ENCODE data around the gene KLK7.
"Not testable (repeated sequence)": the region's sequence is repeated elsewhere in the genome, so short reads cannot be mapped to it uniquely, and the experiment has no call there.

Gene KLK7

DNA sequence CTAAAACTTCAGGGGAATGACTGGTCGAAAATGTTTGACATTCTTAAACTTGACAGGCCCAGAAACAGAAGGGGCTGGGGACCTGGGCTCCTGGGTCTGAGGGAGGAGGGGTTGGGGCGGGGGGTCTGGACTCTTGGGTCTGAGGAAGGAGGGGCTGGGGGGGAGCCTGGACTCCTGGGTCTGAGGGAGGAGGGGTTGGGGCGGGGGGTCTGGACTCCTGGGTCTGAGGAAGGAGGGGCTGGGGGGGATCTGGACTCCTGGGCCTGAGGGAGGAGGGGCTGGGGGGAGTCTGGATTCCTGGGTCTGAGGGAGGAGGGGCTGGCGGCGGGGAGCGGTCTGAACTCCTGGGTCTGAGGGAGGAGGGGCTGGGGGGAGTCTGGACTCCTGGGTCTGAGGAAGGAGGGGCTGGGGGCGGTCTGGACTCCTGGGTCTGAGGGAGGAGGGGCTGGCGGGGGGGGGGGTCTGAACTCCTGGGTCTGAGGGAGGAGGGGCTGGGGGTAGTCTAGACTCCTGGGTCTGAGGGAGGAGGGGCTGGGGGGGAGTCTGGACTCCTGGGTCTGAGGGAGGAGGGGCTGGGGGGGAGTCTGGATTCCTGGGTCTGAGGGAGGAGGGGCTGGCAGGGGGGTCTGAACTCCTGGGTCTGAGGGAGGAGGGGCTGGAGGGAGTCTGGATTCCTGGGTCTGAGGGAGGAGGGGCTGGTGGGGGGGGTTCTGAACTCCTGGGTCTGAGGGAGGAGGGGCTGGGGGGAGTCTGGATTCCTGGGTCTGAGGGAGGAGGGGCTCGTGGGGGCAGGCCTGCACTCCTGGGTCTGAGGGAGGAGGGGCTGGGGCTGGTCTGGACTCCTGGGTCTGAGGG is 8.8 kb downstream of the KLK7 start:
- DNase-seq: no peak

DNA sequence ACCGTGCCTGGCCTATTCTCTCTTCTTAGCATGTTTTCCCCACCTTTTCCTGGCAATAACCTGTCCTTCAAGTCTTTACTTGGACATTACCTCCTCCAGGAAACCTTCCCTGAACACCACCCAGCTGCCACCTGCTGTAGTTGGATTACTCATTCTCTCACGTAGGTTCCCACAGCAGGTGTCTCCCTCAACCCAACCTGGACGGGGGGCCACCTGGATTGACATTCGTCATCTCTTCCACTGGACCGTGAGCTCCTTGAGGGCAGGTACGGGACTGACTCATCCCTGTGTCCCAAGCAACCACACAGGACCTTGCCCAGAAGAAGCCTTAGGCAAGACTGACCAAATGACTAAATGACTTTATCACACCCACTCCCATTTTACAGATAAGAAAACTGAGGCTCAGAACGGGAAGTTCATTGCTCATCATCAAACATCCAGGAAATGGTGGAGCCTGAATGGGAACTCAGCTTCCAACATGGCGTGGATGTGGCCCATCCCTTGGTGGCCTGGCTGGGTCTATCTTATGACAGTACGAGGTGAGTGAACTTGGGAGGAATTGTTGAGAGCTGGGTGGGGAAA is 10.8 kb downstream of the KLK7 start:
- DNase-seq: no peak

DNA sequence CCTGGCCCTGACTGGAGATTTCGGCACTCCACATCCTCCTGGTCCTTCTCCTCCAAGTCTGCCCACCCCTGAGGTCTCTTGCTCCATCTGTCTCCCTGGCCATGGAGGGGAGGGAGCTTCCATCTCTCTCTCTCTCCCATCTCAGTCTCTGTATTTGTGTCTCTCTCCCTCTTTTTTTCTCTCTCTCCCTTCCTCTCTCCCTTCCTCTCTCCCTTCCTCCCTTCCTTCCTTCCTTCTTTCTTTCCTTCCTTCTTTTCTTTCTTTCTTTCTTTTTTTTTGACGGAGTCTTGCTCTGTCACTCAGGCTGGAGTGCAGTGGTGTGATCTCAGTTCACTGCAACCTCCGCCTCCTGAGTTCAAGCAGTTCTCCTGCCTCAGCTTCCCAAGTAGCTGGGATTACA is 13.9 kb downstream of the KLK7 start:
- not testable (repeated sequence) for DNase-seq

DNA sequence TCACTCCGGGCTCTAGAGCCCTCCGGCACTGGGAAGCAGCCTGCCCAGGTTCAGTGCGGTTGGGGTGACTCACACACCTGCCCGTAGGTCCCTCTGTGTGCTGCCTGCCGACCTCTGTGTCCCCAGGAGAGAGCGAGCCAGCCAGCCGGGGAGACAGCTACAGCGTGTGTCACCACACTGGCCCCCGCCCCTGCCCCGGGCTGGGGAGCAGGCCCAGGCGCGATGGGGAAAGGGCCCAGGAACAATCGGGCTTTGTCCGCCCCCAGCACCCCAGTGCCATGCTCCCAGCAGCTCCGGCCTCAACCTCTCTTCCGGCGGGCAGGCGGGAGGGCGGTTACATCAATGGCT is 14.3 kb downstream of the KLK7 start, which contains the start of gene KLK6:
Gene KLK6, minus strand, starts transcription at position 179 of the 348 bp plus-strand sequence. CDS start 1,487 bp downstream, outside the sequence.
- no peak for DNase-seq

DNA sequence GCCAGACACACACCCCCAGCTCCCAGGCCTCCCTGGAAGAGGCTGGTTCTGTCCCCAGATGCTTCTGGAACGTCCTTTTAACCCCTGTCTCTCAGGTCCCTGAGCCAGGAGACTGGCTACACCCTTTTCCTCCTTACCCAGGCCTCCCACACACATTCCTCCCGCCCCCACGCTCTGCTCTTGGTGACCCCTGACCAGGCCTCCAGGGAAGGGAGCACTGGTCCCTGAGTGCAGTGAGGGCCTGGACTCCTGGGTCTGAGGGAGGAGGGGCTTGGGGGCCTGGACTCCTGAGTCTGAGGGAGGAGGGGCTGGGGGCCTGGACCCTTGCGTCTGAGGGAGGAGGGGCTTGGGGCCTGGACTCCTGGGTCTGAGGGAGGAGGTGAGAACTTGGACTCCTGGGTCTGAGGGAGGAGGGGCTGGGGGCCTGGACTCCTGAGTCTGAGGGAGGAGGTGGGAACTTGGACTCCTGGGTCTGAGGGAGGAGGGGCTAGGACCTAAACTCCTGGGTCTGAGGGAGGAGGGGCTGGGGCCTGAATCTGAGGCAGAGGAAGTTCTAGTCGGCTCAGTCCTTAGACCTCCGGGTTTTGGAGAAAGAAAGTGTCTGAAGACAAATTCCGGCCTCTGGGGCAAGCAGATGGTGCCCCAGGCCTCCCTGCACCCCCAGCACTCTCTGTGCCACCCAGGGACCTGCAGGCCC is 14.9 kb downstream of the KLK7 start:
- DNase-seq: no peak

DNA sequence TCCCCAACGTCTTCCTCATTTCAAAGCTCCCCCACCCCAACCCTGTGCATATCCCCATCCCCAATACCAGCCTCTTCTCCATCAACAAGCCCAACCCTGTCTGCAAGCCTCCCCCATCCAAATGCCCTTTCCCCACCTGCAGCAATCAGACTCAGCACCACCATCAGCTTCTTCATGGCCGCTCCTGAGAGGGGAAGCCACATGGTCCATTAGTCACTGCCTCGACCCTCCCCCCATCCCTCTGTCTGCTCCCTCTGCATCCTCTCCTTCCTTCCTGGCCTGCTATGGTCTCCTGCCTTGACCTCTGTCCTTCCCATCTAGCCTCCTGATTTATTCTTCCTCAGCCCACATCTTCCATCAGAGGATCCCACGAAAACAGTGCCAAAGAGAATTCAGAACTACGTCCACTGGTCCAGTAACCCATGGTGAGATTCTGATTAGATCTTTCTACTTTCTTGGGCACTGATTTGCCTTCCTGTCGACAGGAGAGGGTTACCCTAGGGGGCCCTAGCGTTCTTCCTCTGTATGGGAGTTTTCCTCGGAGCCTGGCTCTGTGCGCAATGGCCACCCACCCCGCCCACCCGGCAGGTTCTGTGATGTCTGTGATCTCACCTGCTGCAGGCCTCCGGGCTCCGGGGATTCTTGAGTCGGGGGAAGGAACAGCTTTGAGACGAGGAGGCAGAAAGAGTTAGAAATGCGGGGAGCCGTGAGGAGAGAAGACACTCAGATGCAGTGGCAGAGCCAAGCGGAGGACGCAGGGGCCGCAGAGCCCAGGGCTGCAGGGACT is 15.6 kb downstream of the KLK7 start:
- DNase-seq: no peak

DNA sequence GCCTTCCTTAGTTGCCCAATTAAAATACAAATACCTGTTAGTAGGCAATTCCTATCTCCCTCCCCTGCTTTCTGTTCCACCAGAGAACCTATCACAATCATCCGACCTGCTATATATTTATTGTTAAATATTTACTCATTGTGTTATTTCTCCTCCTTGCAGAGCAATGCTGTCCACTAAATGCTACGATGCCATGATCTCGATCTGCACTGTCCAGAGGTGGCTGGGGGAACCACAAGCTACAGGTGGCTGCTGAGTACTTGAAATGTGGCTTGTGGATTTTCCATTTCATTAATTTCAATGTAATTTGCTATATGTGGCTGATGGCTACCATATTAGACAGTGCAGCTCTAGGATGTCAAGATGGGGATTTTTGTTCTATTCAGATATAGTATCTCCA is 19.5 kb downstream of the KLK7 start:
- no peak for DNase-seq

DNA sequence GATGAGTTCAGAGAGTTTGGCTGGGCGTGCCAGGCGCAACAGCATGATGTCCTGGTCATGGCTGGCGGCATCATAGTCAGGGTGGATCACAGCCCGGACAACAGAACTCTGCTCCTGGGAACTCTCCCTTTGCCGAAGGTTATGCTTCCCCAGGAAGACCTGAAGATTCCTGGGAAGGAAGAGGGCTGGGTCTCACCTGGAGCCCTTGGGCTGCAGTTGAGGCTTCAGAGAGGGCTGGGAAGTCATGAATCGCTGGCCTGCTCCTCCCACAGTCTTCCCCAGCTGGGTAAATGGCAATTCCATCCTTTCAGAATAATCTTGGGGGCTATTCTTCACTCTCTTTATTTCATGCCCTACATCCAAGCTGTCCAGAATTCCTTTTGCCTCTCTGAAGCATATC is 20.3 kb downstream of the KLK7 start:
- DNase-seq: no peak

DNA sequence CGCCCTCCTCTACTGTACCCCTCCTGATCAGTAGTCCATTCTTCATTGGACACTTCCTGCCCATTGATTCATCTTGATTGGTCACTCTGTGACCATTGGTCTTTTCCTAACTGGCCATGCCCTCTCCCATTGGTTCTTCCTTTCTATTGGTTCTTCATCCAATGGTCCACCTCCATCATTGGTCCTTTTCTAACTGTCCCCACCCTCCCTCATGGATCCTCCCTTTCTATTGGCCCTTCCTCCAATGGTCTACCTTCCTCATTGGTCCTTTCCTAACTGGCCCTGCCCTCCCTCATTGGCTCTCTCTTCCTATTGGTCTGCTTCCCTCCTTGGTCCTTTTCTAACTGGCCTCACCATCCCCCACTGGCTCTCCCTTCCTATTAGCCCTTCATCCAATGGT is 21.5 kb downstream of the KLK7 start:
- no peak for DNase-seq

DNA sequence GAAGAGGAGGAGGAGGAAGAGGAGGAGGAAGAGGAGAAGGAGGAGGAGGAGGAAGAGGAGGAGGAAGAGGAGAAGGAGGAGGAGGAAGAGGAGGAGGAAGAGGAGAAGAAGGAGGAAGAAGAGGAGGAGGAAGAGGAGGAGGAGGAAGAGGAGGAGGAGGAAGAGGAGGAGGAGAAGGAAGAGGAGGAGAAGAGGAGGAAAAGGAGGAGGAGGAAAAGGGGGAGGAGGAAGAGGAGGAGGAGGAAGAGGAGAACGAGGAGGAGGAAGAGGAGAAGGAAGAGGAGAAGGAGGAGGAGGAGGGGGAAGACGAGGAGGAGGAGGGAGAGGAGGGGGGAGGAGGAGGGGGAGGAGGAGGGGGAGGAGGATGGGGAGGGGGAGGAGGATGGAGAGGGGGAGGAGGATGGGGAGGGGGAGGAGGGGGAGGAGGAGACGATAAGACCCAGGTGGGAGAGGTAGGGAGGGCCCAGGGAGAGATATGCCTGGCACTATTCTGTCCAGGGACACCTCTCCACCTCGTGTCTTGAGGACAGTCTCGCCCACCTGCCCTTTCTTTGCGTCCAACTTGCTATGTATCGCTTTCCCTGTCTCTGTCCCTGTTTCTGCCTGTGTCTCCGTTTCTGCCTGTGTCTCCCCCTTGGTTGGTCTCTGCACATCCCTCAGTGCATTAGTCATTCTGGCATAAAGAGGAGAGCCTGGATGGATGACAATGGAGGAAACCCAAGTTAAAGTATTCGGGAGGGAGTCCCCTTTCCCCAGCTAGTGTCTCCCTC is 23.8 kb downstream of the KLK7 start:
- DNase-seq: no peak

DNA sequence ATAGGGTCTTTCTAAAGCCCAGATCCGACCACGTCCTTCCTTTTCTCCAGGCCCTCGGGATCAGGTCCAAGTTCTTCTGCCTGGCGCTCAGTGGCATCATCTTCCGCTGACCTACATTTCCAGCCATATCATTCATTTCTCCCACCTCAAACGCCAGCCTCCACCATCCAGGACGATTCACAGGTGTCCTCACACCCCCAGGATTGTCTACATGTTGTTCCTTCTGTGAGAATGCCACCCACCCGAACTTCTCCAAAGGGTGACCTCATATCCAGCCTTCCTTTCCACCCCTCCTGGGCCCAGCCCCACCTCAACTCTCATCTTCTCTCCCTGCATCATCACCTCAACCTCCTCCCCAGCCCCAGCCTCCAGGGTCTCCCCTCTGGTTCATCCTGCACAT is 26.1 kb downstream of the KLK7 start:
- no peak for DNase-seq

DNA sequence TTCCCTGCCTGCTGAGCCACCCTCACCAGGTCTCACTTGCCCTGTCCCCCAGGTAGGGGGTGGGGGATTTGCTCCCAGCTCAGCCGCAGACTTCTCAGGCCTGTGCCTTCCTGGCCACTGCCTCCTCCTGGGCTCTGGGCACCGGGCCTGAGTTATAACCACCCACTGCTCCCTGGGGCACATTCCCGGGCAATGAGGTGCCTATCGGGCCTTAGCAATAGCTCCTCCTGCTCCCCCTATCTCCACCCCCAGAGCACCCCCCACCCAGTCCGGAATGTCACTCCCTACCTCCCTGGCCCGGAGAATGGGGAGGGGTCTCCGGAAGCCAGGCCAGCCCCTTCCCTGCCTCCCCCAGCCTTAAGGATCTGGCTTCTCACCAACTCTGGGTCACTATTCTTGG is 30.8 kb downstream of the KLK7 start, which contains the start of gene KLK5:
Gene KLK5, minus strand, starts transcription at position 129 of the 400 bp plus-strand sequence. CDS start 381 bp downstream, outside the sequence.
- DNase-seq: no peak

DNA sequence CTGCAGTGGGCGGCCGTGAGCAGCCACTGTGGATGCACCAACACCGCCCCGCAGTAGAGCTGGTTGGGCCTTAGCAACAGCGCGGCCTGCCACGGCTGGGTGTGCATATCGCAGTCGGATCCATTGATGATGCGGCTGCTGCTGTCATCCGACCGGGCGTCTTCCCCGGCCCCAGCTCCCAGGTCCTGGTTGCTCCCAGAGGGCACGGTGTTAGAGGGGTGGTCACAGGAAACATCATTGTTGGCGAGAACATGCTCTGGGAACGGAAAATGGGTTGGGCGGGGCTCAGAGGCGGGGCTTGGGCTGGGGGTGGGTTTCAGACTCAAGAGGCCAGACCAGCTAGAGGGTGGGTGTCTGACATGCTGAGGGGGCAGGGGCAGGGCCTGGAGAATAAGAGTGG is 33.9 kb downstream of the KLK7 start:
- no peak for DNase-seq

DNA sequence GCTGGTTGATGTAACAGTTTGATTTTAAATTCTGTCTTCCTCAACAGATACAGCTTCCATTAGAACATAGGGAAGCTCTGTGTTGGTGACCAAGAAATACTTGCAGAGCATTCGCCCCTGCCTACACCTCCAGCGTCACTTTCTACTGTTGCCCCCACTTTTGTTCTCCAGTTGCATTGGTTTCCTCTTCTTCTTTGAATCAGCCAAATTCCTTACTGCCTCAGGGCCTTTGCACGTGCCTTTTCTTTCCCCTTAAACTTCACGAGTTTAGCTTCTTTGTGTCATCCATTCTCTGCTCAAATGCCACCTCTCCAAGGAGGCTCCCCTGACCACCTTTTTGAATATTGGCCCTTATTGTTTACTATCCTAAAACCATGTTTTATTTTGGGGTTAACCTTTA is 36.6 kb downstream of the KLK7 start:
- DNase-seq: no peak

DNA sequence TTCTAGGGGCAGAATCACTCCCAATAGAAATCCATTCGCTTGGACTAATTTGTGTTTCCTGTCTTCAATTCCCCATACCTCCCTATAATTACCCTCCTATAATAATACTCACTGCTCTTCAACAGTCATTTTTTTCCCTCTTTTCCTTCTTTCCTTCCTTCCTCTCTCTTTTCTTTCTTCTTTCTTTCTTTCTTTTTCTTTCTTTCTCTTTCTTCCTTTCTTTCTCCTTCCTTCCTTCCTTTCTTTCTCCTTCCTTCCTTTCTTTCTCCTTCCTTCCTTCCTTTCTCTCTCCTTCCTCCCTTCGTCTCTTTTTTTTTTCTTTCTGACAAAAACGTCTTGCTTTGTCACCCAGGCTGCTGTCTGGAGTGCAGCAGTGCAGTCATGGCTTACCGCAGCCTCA is 38.9 kb downstream of the KLK7 start:
- DNase-seq: no peak

DNA sequence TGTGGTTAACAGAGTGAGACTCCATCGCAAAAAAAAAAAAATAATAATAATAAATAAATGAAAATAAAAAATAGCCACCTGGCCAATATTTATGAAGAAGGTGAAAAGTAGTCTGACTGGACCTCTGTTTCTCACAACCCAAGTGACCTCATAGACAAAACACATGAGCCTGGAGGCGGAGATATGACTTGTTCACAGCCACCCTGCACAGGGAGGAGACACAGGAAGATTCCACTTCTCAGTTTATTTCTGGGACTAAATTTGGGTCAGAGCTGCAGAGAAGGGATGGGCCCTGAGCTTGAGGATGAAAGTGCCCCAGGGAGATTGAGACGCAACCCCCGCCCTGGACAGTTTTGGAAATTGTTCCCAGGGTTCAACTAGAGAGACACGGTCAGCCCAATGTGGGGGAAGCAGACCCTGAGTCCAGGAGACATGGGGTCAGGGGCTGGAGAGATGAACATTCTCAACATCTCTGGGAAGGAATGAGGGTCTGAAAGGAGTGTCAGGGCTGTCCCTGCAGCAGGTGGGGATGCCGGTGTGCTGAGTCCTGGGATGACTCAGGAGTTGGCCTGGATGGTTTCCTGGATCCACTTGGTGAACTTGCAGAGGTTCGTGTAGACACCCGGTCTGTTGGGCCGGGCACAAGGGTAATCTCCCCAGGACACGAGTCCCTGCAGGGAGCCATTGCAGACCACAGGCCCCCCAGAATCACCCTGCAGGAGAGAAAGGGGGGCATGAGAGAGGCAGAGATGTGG is 40.5 kb downstream of the KLK7 start:
- DNase-seq: no peak

DNA sequence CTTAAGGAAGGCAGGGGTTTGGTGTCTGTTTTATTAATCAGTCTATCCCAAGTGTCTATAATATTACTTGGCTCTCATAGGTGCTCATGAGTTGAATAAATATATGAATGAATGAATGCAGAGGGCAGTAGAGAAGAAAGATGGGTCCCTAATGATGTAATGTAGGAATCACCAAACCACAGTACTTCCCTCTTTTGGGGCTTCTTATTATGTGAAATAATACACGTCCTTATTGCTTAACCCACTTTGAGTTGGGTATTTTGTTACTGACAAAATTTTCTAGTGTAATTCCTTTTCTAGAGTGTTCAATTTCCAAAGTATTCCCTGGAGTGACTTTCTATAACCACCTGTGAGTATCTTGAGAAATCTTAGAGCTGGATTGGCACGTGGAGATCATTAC is 44.1 kb downstream of the KLK7 start:
- DNase-seq: peak; percentile 55 to 59

DNA sequence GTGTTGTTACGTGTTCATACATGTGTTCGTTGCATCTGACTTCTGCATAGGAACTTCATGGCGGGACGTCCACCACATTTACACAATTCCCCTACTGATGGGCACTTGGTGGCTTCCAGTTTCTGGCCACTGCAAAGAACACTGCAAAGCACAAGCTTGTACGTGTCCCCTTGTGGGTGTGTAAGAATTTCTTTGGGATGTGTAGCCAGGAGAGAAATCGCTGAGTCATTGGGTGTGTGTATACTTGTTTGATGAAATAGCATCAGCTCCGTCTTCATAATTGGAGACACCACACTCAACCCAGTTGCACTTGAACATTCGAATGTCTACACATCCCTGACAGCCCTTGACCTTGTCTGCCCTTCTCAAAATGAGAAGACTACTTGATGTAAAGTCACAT is 50.1 kb downstream of the KLK7 start:
- DNase-seq: no peak

DNA sequence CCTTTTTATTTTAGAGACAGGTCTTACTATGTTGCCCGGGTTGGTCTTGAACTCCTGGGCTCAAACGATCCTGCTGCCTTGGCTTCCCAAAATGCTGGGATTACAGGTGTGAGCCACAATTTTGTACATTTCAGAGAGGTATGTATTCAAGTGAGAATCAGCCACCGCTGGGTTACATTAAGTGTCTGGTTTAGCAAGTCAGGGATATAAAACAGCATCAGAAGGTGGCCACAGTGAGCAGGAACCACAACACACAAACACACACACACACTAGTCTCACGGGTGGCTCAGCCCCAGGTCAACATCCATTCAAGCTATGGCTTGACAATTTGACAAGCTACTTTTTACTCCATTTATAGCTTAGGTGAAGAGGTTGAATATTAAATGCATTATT is 51.0 kb downstream of the KLK7 start:
- DNase-seq: no peak

DNA sequence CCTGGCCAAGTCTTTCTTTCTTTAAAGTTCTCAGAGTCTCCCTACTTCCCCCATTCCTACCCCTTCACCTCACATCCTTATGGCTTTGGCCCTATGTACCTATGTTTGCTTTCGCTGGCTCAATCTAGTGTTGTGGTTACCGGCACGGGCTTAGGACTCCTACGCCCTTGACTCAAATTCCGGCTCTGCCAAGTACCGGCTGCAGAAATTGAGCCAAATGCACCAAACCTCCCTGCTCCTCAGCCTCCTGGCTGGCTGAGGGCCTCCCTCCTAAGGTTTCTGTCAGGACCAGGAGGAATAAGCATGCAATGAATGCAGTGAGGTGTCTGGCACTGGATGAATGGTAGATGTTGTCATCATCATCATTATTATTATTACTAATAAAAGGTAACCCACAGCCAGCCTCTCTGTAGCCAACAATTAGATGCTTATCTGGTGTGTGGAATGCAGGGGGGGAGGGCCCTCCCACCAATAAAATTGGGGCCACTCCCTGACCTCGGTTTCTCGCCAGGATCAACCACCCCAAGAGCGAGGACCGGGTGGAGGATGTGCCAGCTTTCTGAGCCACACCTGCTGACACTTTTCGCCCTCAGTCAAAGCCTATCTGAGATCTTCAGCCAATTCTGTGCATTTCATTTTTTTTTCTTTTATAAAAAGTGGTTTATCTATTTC is 51.6 kb downstream of the KLK7 start:
- no peak for DNase-seq

DNA sequence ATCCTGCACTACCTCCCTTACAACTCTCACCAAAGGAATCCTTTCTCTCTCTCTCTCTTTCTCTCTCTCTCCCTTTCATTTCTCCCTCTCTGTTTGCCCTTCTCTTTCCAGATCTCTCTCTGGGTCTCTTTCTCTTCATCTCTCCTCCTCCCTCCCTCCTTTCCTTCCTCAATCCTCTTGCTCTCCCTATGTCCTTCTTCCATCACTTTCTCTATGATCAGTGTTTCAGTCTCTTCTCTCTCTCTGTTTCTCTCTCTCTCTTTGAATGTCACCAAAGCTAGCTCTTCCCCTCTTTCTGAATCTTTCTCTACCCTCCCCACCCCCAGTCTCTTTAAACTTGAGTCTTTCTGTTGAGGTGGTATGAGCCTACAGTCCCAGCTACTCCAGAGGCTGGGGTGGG is 52.7 kb downstream of the KLK7 start:
- no peak for DNase-seq

Data from inflammatory macrophage treated with lipopolysaccharide for 1 hour (primary cell).